H9 (cell line): Measurements from ENCODE around the gene ANKRD34B. TPM values are rescaled to one million over a fixed set of nuclear protein-coding genes. Genes with fewer than 3 reads are reported as not detected.

Source experiments
- DNase-seq: peaks from one replicate; pipeline ENCODE4 v3.0.0-alpha.2; 2017
- H2AFZ ChIP-seq: one replicate; pipeline ENCODE4 v1.6.1; 2013; ENCODE audit warnings: mild to moderate bottlenecking, low read length, control low read depth, moderate library complexity
- H2AK5ac ChIP-seq: 2 replicates; pipeline ENCODE4 v1.6.1; 2013; ENCODE audit warnings: low read length, control low read depth, mixed read lengths; ENCODE audit not compliant: insufficient read length
- H2BK120ac ChIP-seq: one replicate; pipeline ENCODE4 v1.6.1; 2013; ENCODE audit warnings: low read depth, mild to moderate bottlenecking, low read length, control low read depth, inconsistent platforms; ENCODE audit not compliant: poor library complexity, severe bottlenecking
- H2BK12ac ChIP-seq: 2 replicates; pipeline ENCODE4 v1.6.1; 2013; ENCODE audit warnings: low read length, control low read depth, mixed read lengths, low read depth; ENCODE audit not compliant: insufficient read length
- H2BK15ac ChIP-seq: 2 replicates; pipeline ENCODE4 v1.6.1; 2013; ENCODE audit warnings: low read depth, low read length, control low read depth
- H2BK20ac ChIP-seq: one replicate; pipeline ENCODE4 v1.6.1; 2013; ENCODE audit warnings: low read depth, mild to moderate bottlenecking, low read length, control low read depth, inconsistent platforms; ENCODE audit not compliant: poor library complexity, severe bottlenecking
- H2BK5ac ChIP-seq: 2 replicates; pipeline ENCODE4 v1.6.1; 2013; ENCODE audit warnings: low read length, control low read depth, mixed read lengths; ENCODE audit not compliant: insufficient read length
- H3K14ac ChIP-seq: 2 replicates; pipeline ENCODE4 v1.6.1; 2013; ENCODE audit warnings: low read length, control low read depth; ENCODE audit not compliant: insufficient read depth
- H3K18ac ChIP-seq: 2 replicates; pipeline ENCODE4 v1.6.1; 2013; ENCODE audit warnings: low read depth, mild to moderate bottlenecking, mixed read lengths, low read length, control low read depth; ENCODE audit not compliant: insufficient read length
- H3K23ac ChIP-seq: 2 replicates; pipeline ENCODE4 v1.6.1; 2013; ENCODE audit warnings: low read length, control low read depth, mixed read lengths, low read depth; ENCODE audit not compliant: insufficient read length
- H3K23me2 ChIP-seq: 2 replicates; pipeline ENCODE4 v1.6.1; 2013; ENCODE audit warnings: low read depth, mild to moderate bottlenecking, mixed read lengths, low read length, control low read depth; ENCODE audit not compliant: insufficient read length, poor library complexity, severe bottlenecking
- H3K27ac ChIP-seq: 2 replicates; pipeline ENCODE4 v1.5.1; 2013; ENCODE audit warnings: low read length, control low read depth, mixed read lengths, low read depth; ENCODE audit not compliant: insufficient read length
- H3K27me3 ChIP-seq: 2 replicates; pipeline ENCODE4 v1.6.1; 2013; ENCODE audit warnings: low read length, control low read depth, inconsistent platforms; ENCODE audit not compliant: insufficient read depth
- H3K4ac ChIP-seq: 2 replicates; pipeline ENCODE4 v1.6.1; 2013; ENCODE audit warnings: low read depth, mild to moderate bottlenecking, control low read depth, inconsistent platforms, low read length, moderate library complexity
- H3K4me1 ChIP-seq: 2 replicates; pipeline ENCODE4 v1.6.1; 2013; ENCODE audit warnings: low read length, control low read depth, inconsistent platforms; ENCODE audit not compliant: insufficient read depth
- H3K4me2 ChIP-seq: 2 replicates; pipeline ENCODE4 v1.6.1; 2013; ENCODE audit warnings: low read length, control low read depth, mixed read lengths; ENCODE audit not compliant: insufficient read length, insufficient read depth
- H3K56ac ChIP-seq: 2 replicates; pipeline ENCODE4 v1.6.1; 2013; ENCODE audit warnings: low read depth, mild to moderate bottlenecking, mixed read lengths, low read length, control low read depth; ENCODE audit not compliant: insufficient read length
- H3K79me1 ChIP-seq: 2 replicates; pipeline ENCODE4 v1.6.1; 2013; ENCODE audit warnings: low read depth, mild to moderate bottlenecking, moderate library complexity, low read length, control low read depth, inconsistent platforms; ENCODE audit not compliant: insufficient read depth, poor library complexity, severe bottlenecking
- H3K79me2 ChIP-seq: 2 replicates; pipeline ENCODE4 v1.6.1; 2013; ENCODE audit warnings: low read length, control low read depth, inconsistent platforms; ENCODE audit not compliant: insufficient read depth
- H3K9ac ChIP-seq: 2 replicates; pipeline ENCODE4 v1.6.1; 2013; ENCODE audit warnings: low read length, control low read depth, mixed read lengths; ENCODE audit not compliant: insufficient read length; ENCODE audit errors: extremely low read depth
- H3K9me3 ChIP-seq: one replicate; pipeline ENCODE4 v1.6.1; 2013; ENCODE audit warnings: low read depth, low read length, inconsistent platforms; ENCODE audit not compliant: control insufficient read depth
- H3T11ph ChIP-seq: one replicate; pipeline ENCODE4 v1.6.1; 2013; ENCODE audit warnings: mild to moderate bottlenecking, low read length, control low read depth, inconsistent platforms
- H4K20me1 ChIP-seq: one replicate; pipeline ENCODE4 v1.6.1; 2013; ENCODE audit not compliant: control insufficient read depth, insufficient read length, insufficient read depth
- H4K5ac ChIP-seq: 2 replicates; pipeline ENCODE4 v1.6.1; 2013; ENCODE audit warnings: low read depth, mild to moderate bottlenecking, mixed read lengths, low read length, control low read depth; ENCODE audit not compliant: insufficient read length
- H4K8ac ChIP-seq: replicated peaks from 2 replicates; pipeline ENCODE4 v1.6.1; 2013; ENCODE audit warnings: low read length, control low read depth, mixed read lengths, low read depth; ENCODE audit not compliant: insufficient read length
- H4K91ac ChIP-seq: 2 replicates; pipeline ENCODE4 v1.6.1; 2013; ENCODE audit warnings: low read depth, mild to moderate bottlenecking, moderate library complexity, mixed read lengths, low read length, control low read depth; ENCODE audit not compliant: insufficient read length
- H3K27ac Mint-ChIP-seq, 3 experiments: 2 replicates in 2 of 3; 3 replicates in 1 of 3; pipeline ENCODE4 v1.8.0; 2020 to 2021; ENCODE audit warnings: mixed read lengths in 3 of 3, mild to moderate bottlenecking in 1 of 3, moderate library complexity in 1 of 3
- H3K27me3 Mint-ChIP-seq: 2 replicates; pipeline ENCODE4 v1.8.0; 2021; ENCODE audit warnings: low read depth, mild to moderate bottlenecking, moderate library complexity, mixed read lengths
- H3K36me3 Mint-ChIP-seq, 3 experiments: 2 replicates in 2 of 3; 3 replicates in 1 of 3; pipeline ENCODE4 v1.8.0; 2020 to 2021; ENCODE audit warnings: low read depth in 3 of 3, mixed read lengths in 3 of 3; ENCODE audit not compliant: insufficient read depth in 1 of 3
- H3K4me1 Mint-ChIP-seq, 2 experiments: 2 replicates each; pipeline ENCODE4 v1.8.0; 2020; ENCODE audit warnings: mixed read lengths in 2 of 2
- H3K4me3 Mint-ChIP-seq, 2 experiments: 2 replicates in 1 of 2; 3 replicates in 1 of 2; pipeline ENCODE4 v1.8.0; 2020 to 2021; ENCODE audit warnings: mild to moderate bottlenecking in 2 of 2, mixed read lengths in 2 of 2, moderate library complexity in 1 of 2
- H3K9me3 Mint-ChIP-seq, 2 experiments: 2 replicates in 1 of 2; 3 replicates in 1 of 2; pipeline ENCODE4 v1.8.0; 2020; ENCODE audit warnings: mild to moderate bottlenecking in 2 of 2, mixed read lengths in 2 of 2, moderate library complexity in 1 of 2
- WGBS: extraction: QIAGEN DNeasy Blood & Tissue Kit; methylation state at CpG from one replicate; pipeline ENCODE4 v1.1.7; 2013; ENCODE audit warnings: missing lambda C conversion rate, low lambda C conversion rate, mixed read lengths; ENCODE audit not compliant: insufficient read length; ENCODE audit errors: extremely low coverage; 5-methylcytosine and 5-hydroxymethylcytosine counted together
- total RNA-seq: library from RNA; stranded (reverse); gene quantifications from 2 replicates; pipeline ENCODE4 v1.2.1, GENCODE V29; 2021
- TF ChIP-seq, protein P1 (sequence below): fragments of 200-600 bp; sonication (generic); conservative IDR thresholded peaks from 3 replicates; pipeline ENCODE4 v1.8.0; 2021; ENCODE audit warnings: antibody characterized with exemption, mild to moderate bottlenecking

ANKRD34B gene
- total RNA-seq, 1 experiment from 2014 or later: 0.72 TPM

- H3K4me1 Mint-ChIP-seq: peaks cover 3% of the 10 kb centered on the region in 2 experiments
- no peak overlapping the region for H3K27ac ChIP-seq
- no peak overlapping the region for H3K27ac Mint-ChIP-seq
- H3K23ac ChIP-seq: no peak overlapping the region
- H2BK12ac ChIP-seq: no peak overlapping the region
- H2BK20ac ChIP-seq: no peak overlapping the region
- no peak overlapping the region for H2BK15ac ChIP-seq
- no peaks in the 10 kb centered on the region for H3K36me3 Mint-ChIP-seq
- no peak overlapping the region for H3K4me2 ChIP-seq
- H3K79me1 ChIP-seq: no peaks in the 10 kb centered on the region
- no peak overlapping the region for H4K5ac ChIP-seq
- no peaks in the 10 kb centered on the region for H3K4me1 ChIP-seq
- no peaks in the 10 kb centered on the region for H3K27me3 ChIP-seq
- H3K79me2 ChIP-seq: no peaks in the 10 kb centered on the region
- no peak overlapping the region for H2BK120ac ChIP-seq
- H3K9ac ChIP-seq: no peak overlapping the region
- H3K56ac ChIP-seq: no peak overlapping the region
- no peak overlapping the region for H2AFZ ChIP-seq
- no peaks in the 10 kb centered on the region for H3K9me3 Mint-ChIP-seq
- H2BK5ac ChIP-seq: no peak overlapping the region
- H2AK5ac ChIP-seq: no peak overlapping the region
- H3T11ph ChIP-seq: no peak overlapping the region
- no peaks in the 10 kb centered on the region; the same call in 1 of the 2 replicates for H3K27me3 Mint-ChIP-seq
- DNase-seq: no peak
- H3K4ac ChIP-seq: no peak overlapping the region
- H3K14ac ChIP-seq: no peak overlapping the region
- no peak overlapping the region for H4K8ac ChIP-seq
- no peak overlapping the region for H4K91ac ChIP-seq
- H4K20me1 ChIP-seq: no peaks in the 10 kb centered on the region
- TF ChIP-seq, protein P1, sequence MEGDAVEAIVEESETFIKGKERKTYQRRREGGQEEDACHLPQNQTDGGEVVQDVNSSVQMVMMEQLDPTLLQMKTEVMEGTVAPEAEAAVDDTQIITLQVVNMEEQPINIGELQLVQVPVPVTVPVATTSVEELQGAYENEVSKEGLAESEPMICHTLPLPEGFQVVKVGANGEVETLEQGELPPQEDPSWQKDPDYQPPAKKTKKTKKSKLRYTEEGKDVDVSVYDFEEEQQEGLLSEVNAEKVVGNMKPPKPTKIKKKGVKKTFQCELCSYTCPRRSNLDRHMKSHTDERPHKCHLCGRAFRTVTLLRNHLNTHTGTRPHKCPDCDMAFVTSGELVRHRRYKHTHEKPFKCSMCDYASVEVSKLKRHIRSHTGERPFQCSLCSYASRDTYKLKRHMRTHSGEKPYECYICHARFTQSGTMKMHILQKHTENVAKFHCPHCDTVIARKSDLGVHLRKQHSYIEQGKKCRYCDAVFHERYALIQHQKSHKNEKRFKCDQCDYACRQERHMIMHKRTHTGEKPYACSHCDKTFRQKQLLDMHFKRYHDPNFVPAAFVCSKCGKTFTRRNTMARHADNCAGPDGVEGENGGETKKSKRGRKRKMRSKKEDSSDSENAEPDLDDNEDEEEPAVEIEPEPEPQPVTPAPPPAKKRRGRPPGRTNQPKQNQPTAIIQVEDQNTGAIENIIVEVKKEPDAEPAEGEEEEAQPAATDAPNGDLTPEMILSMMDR: no peak
- no CpG with 5 or more reads among the region's 7 CpGs for WGBS
- H3K9me3 ChIP-seq: no peaks in the 10 kb centered on the region
- no peak overlapping the region for H3K18ac ChIP-seq
- H3K4me3 Mint-ChIP-seq: no peak overlapping the region
- H3K23me2 ChIP-seq: no peaks in the 10 kb centered on the region
Observed at GRCh38 chr5:80597500-80597899, 27.4 kb upstream of the ANKRD34B start.
